ENCODE data around the gene GALNTL6.
A peak's percentile ranks its signal among the peaks of the same experiment; 100 is the strongest.

GALNTL6 gene

DNA sequence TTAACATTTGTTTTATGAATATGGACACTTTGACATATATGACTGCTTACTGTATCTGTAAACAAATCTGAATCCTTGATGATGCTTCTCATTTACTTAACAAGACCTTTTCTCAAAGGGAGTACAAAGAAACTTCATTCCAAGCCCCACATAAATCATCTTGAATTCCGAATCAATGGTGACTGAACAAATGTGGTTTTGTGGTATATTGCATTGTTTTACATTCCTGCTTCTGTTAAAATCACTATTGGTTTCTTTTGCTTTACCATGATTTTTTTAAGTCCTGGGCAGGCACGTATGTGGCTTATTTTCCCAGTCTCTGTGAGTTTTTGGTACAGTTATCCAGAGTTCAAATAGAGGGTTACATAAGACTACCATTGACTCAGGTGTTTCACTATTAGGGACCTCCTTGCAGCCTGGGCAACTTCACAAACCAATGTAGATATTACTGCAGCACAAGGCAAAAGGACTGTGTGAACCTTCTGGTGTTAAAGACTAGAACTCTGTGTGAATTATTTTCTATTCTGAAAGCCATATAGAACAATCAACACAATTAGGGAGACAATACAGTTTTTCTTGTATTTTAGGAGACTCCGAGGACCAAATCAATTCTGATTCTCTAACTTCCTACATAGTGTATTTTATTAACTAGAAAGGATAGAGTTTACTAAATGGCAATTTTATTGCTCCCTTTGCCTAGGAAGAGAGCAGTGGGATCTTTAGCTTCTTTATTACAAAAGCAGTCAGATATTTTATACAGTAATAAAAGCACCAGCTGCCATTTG lies 196.4 kb downstream of the GALNTL6 start:
- DNase-seq: no peak

DNA sequence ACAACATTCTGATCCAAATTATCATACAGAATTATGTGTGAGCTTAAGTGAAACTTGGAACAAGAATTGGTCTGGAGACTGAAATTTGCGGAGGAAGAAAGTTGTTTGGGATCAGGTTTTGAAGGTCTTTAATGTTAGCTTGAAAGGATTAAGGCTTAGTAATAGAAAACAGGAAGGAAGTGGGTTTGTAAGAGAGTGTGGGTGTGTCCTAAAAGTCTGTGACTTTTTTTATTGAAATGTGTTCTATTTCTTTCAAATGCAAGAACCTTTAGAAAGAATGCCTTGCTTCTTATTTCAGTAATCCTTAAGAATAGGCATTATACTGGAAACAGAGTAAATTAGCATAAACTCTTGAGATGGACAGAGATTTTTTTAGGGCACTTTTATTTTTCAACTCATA lies 198.0 kb downstream of the GALNTL6 start:
- no peak for DNase-seq

DNA sequence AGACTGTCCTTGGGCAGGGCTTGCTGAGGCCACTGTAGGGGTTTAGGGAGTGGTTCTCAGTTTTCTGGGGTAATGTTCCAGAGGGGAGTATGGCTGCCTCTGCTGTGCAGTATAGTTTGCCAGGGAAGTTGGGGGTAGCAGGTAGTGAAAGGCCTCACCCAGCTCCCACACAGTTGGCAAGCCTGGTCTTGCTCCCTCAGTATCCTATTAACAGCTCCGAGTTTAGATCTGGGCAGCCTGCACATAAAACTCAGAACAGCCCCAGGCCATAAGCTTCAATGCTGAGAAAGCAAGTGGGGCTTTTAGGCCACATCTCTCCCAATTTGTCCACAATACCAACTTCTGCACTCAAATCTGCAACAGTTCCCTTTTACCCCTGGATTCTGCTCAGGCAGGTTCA lies 205.2 kb downstream of the GALNTL6 start:
- DNase-seq: no peak

DNA sequence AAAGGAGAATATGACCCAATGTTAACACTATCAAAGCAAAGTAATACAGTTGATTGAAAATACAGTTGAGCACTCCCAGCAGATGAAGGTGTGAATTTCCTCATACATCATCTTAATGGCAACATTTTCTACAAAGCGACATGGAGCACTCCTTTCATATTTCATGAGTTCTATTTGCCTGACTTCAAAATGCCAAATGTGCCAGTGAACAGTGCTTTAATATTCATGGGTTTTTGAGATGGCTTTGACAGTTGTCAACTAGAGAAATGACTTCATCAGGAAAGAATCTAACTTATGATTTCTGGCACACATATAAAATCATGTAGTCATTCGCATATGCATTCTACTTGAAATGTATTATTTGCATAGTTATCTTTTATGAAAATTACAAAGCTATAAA lies 222.4 kb downstream of the GALNTL6 start:
- no peak for DNase-seq

DNA sequence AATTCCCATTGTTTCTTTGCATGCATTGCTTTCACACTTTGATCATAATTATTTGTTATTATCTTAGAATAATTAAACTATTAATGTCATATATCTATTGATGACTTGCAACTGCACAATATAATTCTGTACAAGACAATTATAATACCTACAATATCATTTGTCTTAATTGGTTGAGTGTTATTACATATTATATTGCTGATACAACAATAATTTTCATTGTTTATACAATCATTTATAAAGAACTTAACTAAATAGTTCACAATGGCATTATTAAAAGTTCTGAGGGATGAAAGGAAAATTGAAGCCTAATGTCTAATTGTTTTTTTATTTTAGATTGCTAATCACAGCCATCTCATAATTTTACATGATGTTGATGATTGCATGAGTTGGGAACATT lies 227.6 kb downstream of the GALNTL6 start:
- no peak for DNase-seq

DNA sequence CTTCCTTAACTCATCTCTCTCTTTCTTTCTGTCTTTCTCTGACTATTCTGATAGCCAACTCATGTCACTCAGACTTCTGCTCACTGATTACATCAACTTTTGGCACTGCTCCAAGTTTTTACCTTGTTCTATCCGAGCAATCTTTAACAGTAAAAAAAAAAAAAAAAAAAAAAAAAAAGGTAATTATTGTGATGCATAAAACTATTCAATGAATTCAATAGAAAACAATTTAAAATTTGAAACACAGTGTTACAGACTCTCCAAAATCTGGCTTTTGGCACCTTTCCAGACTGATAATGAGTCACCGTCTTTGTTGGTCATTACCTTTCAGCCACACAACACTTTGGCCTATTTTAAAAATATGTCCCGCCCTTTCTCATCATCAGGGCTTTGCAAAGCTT lies 229.5 kb downstream of the GALNTL6 start:
- DNase-seq: no peak

DNA sequence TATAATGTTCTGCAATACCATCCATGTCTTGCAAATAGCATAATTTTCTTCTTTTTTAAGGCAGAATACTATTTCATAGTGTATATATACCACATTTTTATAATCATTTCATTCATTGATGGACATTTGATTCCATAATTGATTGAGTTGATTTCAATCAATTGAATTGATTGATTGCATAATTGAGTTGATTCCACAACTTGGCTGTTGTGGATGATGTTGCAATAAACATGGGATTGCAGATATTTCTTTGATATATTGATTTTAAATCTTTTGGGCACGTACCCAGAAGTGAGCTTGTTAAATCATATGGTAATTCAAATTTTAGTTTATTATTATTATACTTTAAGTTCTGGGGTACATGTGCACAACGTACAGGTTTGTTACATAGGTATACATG lies 232.8 kb downstream of the GALNTL6 start:
- no peak for DNase-seq

DNA sequence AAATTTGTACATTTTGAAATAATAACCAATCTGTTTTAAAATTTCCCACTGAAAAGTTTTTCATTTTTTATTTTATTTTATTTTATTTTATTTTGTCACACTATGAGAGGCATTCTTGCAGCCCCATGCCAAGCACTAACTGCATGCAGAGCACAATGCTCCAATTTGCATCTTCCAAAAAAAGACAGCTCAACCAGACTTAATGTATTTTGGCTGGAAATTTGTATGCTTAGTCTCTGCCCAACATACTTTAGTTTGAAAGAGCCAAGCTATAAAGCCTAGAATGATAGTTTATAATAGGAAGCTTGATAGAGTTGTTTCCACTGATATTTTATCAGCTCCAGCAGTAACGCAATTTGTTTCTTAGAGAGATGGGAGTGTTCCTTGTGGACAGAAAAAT lies 235.5 kb downstream of the GALNTL6 start:
- no peak for DNase-seq

DNA sequence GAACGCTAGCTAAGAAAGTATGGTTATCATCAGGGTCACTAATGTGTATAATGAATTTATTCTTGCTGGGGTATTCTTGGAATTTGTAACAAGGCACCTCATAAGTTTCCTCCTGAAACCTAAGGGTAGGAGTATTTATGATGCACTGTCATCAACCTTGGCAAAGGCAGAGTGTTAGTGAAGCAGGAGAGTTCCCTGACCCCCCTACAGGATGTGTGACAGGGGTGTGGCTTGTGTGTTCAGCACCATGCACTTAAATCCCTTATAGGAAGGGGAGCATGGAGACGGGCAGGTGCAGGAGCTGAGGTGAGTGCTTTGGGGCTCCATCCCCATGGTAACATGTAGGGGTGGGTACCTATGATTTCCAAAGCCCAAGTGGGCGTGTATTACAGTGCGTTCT lies 237.7 kb downstream of the GALNTL6 start:
- no peak for DNase-seq

DNA sequence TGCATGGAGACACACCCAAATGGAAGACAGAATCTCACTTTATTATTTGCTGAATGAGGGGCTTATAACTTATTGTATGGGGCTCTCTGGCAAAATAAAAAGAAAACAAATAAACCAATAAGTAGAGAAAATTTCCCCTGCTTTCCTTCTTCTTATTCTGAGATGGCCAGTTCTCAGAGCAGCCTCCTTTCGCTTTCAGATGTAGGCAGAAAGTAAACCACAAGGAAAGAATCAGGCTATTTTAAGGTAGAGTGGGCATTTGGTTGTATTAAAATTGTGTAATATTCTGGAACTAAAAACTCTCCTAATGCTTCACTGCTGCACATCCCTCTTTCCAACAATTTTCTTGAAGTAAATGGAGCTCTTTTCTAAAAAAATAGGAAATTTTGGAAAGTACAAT lies 241.8 kb downstream of the GALNTL6 start:
- no peak for DNase-seq

DNA sequence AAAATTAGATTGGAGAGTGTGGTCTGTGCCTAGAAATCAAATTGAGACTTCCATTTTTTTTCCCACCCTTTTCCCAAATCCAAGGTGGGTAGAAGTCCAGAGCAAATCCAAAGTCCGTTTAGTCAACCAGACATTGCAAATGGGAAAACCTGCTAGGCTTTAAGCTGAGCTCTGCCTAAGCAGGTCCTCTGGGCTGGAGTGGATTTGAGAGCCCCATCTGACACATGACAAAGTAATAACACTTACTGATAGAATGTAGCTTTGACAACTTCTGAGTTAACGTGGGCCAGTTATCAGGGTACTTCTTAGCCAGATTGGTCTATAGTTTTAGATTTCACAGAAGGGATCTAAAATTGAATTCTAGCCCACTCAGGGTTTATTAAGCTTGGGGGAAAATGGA lies 242.3 kb downstream of the GALNTL6 start:
- no peak for DNase-seq

DNA sequence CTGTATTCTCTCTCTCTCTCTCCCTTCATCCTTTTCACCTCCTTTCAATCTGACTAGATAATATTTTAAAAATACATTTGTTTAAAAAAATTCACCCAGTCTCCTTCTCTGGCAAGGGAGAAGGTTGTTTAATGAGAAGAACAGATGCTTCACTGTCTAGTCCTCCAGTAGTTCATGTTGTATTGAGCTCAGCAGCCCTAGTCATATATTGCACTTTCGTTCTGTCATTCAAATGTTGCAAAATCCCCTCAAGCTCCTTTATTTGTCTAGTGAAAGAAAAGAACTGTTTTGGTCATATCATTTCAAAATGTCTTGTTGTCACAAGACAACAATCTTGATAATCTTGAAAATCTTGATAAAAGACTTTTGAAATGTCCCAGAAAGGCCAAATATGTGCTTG lies 248.0 kb downstream of the GALNTL6 start:
- no peak for DNase-seq

DNA sequence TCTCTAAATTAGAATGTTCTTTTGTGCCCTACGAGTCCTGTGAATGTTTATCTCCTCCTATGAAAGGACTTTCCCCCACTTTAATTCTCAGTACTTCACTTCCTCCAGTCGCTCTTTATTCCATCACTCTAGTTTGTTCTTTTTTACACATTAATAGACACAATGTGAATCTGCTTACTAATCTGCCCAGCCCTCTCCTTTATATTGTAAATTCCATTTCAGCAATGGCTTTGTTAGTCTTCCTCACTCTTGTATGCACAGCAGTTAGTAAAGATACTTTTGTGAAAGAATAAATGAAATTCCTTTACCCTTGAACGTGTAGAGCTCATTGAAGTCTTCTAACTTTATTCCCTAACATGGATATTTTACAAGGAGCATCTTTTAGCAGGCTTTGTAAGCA lies 255.3 kb downstream of the GALNTL6 start:
- DNase-seq: no peak

DNA sequence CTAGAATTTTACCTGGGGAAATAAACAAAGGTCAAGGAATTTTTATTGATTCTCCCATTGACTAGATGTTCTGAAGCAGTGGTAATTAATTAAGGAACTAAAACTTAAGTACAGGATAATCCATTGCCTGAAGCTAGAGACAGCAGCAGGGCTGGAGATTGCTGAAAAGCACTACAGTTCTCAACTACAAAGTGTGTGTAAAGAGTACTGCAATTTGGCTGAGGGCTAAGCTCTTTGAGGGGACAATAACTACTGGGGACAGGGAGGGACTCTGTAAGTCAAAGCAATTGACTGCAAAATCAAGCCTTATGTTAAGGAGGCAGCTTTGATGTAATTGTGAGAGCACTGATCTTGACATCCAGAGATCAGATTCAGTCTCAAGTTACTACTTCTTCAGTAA lies 260.4 kb downstream of the GALNTL6 start:
- DNase-seq: no peak

DNA sequence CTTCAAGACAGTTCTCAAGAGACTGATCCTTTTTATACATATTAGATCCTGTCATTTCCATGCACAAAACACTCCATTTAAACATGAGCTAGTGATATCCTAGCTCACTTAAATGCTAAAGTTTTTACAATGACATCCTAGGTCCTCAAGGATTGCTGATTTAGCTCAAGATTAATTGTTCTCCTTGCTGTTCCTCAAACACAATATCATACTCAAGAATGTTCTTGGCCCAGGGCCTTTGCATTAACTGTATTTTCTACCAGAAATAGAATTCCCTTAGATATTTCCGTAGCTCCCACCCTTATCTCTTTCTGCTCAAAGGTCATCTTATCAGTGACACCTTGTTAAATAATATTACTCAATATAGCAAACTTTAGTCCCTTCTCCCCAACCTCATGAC lies 270.1 kb downstream of the GALNTL6 start:
- DNase-seq: no peak

DNA sequence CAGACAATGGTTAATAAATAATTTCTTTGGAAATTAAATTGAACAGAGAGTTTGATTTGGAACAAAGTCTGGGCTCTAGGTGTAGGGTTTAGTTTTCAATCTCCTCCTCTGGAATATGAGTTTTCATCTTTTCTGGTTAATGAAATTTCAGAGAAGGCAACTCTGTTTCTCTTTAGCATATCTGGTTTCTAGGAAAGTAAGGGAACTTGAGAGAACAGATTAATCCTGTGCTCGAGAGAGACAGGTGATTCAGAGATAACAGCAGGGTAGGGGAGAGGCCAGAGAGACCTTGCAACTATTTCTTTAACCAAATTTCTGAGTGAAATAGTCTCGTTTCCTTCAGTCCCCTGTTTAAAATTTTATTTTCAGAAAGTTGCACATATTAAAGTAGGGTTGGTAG lies 275.4 kb downstream of the GALNTL6 start:
- no peak for DNase-seq

DNA sequence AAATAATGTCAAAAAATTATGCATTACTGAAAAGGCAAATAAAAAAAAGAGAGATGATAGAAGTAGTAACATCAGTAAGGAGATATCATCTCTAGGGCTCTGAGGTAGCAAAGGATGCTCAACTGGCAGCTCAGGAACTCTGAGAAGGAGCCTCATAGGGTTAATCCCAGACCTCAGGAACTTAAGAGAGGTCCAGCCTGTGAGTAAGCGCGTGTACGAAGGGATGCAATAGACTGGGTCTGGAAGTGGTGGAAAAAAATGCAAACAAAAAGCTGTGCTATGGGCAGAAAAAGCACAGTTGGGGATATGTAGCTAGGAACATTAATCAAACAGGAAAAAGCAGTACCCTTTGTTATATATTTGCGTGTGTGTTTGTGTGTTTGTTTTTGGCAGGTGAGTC lies 282.0 kb downstream of the GALNTL6 start:
- DNase-seq: peak; percentile 4 to 27

DNA sequence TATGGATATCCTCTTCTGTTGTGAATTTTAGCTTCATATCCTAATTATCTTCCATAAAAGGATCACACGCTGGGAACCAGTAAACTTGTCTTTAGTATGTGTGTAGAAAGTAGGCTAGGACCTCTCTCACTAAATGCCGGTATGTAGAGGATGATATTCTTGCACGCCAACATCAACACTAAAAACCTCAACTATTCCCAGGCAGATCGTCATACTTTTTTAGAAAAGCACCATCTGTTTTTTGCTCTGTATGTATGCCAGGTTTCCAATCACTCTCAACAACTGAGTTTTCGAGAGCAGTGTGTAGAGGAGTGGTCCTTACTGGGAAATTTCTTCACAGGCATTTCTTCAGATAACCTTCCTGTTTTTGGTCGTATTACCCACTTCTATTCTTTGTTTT lies 283.6 kb downstream of the GALNTL6 start:
- no peak for DNase-seq

DNA sequence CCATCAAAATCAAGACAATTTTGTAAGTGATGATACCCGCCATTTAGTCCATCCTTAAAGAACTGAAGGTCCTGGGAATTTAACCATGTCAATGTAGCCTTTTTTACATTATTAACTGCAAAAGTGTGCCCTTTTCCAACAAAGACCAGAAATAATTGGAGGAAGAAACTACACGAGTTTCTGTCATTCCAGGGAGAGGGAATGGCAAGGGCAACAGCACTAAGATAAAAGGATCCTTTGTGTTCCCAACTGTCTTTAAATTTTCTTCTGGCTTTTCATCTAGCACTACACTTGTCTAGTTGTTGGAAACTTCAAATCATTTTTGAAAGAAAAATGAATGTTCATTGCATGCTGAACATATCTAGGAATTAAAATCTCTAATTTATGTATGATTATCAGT lies 286.2 kb downstream of the GALNTL6 start:
- no peak for DNase-seq

DNA sequence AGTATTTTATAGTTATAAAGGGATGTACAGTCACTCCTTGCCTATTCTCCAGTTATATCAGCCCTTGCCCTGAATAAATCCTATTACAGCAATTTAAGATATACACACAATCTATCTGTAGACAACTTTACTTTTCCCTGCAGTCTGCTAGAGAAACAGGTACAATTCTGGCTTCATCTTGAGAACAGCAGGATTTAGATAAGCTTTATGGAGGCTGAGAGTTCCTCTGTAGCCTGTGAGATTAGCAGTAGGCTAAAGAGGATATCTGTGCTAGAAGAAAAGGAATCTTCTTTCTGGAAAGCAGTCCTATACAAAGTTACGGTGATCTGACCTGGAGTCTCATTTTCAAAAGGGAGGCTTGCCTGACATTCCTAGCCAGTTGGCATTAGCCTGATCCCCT lies 290.3 kb downstream of the GALNTL6 start:
- no peak for DNase-seq

DNA sequence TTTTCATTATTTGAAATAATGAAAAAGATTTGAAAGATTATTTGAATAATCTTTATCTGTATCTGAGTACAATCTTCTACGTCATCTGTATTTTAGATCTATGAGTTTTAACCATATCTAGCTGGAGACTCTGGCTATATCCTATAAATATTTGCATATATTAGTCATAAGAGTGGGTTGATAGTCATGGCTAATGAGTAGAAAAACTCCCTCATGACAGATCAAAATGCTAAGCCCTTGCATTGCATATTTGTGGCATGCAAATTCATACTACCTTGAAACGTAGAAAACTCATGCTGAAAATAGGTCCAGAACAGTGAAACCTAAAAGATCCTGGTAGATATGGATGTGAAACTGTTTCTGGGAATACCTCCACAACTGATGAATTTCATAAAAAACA lies 291.3 kb downstream of the GALNTL6 start:
- no peak for DNase-seq

DNA sequence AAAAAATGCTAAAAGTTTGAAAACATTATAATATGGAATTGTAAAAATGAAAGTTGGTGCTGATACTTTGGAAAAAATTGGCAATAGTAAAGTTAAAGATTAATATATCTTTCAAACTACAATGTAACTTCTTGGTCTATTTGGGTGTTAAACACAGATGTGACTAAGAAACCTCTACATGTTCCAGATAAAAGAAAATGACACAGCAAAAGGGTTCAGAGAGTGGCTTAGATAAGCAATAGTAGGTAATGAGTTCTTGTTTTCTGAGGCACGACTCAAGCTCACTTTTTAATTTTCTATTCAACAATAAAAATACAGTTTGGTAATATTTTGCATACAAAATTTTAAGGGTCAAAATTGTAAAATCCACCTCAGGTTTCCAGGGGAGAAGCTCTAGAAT lies 292.7 kb downstream of the GALNTL6 start:
- DNase-seq: no peak

DNA sequence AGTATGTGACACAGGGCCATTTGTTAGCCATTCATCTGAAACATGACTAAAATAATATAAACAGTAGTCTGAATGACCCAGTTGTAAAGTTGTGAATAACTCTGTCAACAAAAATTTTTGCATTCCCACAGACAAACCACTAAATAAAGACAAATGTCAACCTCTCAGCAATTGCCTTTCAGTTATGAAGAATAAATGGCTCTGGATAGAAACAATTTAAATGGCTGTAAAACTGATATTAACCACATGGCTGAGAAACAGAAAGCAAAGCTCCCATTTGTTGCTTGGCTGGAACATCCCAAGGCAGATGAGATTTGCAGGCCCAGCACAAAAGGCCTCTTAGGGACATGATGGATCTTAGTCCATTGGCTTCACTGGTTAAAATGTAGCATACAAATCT lies 296.3 kb downstream of the GALNTL6 start:
- no peak for DNase-seq

DNA sequence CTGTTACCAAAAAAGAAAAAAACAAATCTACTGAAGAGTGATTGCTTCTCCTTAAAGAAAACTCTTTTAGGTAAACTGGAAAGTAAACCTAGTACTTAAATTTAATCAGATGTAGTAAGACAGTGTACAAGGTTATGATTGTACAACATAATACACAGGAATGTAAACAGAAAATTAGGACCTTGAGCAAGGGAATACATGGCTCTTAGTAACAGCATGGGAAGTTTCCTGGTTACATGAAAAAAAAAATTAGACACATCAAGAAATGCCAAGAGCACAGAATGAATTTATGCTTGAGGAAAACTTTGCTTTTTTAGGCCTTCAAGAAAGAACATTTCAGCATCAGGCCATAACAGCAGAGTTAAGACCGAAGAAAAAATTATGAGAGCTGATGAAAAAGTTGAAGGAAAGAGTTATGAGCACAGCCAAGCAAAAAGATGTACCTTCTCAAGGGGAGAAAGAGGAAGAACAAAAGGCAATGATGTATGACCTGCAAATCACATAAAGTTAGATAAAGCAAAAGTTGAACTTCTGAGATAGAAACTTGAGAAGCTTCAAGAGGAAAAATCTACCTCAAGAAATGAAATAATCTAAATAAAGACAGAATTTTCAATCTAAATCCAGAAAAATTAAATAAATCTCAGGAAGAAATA lies 311.6 kb downstream of the GALNTL6 start:
- no peak for DNase-seq

DNA sequence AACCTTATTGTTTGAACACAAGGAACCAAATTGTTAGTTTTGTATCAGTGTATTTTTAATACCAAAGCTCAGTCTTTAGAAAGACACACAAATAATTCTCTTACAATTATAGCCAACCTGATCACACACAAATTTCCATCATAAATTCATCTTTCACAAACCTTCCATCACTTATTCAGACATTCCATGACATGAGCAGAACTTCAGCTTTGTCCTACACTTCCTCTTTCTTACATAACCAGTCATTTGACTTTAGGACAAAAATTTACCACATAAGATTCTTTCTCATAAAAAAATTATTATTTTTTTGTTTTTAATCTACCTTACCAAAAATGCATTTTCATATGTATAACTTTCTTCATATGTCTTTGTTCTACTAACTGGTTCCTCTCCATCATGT lies 312.2 kb downstream of the GALNTL6 start:
- no peak for DNase-seq
